COLO668 (cell line): ENCODE results near the gene ASGR1.

Experiments used
- DNase-seq: peaks from one replicate; lab custom pipeline; 2025; ENCODE audit not compliant: unreplicated experiment; lab: John Stamatoyannopoulos, UW

ASGR1 gene

GRCh38 chr17:7124923-7125322, 54.2 kb downstream of the ASGR1 start:
- no peak for DNase-seq

- DNase-seq = no peak
Observed at GRCh38 chr17:7123844-7124243, 55.3 kb downstream of the ASGR1 start.
